Measurements from ENCODE around the gene FAM9A.

- no peak for TF ChIP-seq CTCF (IDR thresholded peaks at IDR 0.05)
- no peak for TF ChIP-seq POLR2A (IDR thresholded peaks at IDR 0.05)
Observed at GRCh38 chrX:8846266-8846665, 45.1 kb upstream of the FAM9A start.
